Spleen (tissue), 7 donors: Measurements from ENCODE around the gene CBFA2T2.

Experiments used
- CTCF ChIP-seq, 11 experiments: fragments of 200-600 bp in 7 of 11; fragments of 450-650 bp in 4 of 11; sonication (generic) in 4 of 11; IDR thresholded peaks in 8 of 11; conservative IDR thresholded peaks in 3 of 11; 1 replicate in 7 of 11; 2 replicates in 4 of 11; pipeline versions ENCODE4 v1.4.0 to v1.8.0; 2016 to 2021; ENCODE audit warnings: antibody characterized with exemption in 11 of 11, inconsistent platforms in 4 of 11, mild to moderate bottlenecking in 1 of 11
- POLR2A ChIP-seq, 3 donors: fragments of 450-650 bp; IDR thresholded peaks; one replicate each; pipeline ENCODE4 v1.5.1; 2017; ENCODE audit warnings: antibody characterized with exemption in 3 of 3, mild to moderate bottlenecking in 1 of 3
- donor health status: DM: no; HTN: no; CAD: no; lungs with moderate emphysema.
- donor health status: DM: no; HTN: no; CAD: no.
- donor health status: DM: no; HTN: no; CAD: no.

- TF ChIP-seq CTCF (IDR thresholded peaks at IDR 0.05 in 8 of 11, conservative IDR thresholded peaks at IDR 0.05 in 3 of 11) = no peak
- TF ChIP-seq POLR2A (IDR thresholded peaks at IDR 0.05) = no peak
Measured at GRCh38 chr20:33629979-33630378, 140.1 kb downstream of the CBFA2T2 start.
